ENCODE data around the gene ABCB1.
A peak's percentile ranks its signal among the peaks of the same experiment; 100 is the strongest.

ABCB1 gene

DNA sequence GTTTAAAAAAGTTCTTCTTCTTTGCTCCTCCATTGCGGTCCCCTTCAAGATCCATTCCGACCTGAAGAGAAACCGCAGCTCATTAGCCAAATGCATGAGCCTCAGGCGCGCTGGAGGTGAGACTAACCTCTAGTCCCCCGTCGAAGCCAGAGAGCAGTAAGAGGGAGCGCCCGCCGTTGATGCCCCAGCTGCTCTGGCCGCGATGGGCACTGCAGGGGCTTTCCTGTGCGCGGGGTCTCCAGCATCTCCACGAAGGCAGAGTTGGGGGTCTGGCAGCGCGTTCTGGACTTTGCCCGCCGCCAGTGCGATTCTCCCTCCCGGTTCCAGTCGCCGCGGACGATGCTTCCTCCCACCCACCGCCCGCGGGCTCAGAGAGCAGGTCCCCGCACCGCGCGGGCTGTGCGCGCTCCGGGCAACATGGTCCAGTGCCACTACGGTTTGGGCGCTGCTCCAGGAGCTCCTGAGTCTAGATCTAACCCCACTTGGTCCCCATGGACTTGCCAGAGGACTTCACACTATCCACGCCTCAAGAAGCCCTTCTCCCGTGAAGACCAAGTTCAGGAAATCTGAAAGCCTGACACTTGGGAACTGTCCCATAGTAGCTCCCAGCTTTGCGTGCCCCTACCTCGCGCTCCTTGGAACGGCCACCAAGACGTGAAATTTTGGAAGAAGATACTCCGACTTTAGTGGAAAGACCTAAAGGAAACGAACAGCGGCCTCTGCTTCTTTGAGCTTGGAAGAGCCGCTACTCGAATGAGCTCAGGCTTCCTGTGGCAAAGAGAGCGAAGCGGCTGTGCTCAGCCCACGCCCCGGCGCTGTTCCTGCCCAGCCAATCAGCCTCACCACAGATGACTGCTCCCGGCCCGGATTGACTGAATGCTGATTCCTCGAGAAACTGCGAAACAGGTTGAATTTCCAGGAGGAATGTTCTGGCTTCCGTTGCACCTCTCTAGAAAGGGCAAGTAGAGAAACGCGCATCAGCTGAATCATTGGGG lies at the start of gene ABCB1:
TSS of gene ABCB1 (minus strand) at position 755 of the 995 bp plus-strand sequence. CDS start at position 55, 700 bp downstream.
- DNase-seq = no peak

DNA sequence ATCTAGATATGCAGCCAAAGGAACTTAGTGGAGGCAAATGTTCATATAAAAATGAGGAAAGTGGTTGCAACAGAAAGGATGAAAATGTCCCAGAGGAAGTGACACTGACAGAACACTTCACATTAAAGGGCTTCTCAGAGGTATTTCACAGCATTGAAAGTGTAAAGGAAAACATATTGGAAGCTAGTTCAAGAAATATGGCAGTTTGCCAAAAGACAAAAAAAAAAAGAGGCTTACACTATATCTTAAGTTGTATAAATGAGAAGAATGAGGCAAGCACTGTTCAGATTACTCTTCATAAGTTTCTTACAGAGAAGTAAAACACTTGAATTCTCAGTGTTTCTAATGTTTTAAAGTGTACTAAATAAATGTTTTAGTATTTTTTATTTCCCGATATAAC lies 47.6 kb upstream of the ABCB1 start:
- peak in 1 of 2 experiments; percentile 1 for DNase-seq

DNA sequence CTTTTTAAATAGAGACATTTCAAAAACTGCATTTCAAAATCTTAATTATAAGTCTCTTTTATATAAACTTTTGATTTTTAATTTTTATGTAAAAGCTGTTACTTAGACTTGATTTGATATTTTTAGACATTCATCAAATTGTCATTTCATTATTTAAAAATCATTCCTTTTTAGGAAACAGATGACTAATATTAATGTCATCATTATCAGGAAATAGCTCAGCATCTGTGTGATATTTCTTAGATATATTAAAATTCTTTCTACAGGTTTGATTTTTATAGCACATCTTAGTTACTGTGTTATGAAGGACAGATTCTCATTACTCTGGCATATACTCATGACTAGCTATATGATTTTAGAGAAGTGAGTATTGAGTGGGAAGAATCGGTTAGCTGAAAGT lies 44.8 kb upstream of the ABCB1 start:
- DNase-seq = no peak

DNA sequence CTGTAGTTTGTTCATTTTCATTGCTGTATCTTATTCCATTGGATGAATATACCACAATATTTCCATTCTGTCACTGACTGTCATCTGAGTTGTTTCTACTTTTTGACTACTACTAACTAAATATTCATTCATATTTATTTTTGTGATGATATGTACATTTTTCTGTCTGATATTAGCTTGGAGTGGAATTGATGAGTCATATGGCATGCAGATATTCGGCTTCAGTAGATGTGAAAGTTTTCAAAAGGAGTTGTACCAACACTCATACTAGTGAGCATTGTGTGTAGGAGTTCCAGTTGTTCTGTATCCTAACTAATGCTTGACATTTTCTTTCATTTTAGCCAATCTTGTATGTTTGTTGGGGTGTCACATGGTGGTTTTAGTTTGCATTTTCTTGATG lies 35.2 kb upstream of the ABCB1 start:
- no peak for DNase-seq

DNA sequence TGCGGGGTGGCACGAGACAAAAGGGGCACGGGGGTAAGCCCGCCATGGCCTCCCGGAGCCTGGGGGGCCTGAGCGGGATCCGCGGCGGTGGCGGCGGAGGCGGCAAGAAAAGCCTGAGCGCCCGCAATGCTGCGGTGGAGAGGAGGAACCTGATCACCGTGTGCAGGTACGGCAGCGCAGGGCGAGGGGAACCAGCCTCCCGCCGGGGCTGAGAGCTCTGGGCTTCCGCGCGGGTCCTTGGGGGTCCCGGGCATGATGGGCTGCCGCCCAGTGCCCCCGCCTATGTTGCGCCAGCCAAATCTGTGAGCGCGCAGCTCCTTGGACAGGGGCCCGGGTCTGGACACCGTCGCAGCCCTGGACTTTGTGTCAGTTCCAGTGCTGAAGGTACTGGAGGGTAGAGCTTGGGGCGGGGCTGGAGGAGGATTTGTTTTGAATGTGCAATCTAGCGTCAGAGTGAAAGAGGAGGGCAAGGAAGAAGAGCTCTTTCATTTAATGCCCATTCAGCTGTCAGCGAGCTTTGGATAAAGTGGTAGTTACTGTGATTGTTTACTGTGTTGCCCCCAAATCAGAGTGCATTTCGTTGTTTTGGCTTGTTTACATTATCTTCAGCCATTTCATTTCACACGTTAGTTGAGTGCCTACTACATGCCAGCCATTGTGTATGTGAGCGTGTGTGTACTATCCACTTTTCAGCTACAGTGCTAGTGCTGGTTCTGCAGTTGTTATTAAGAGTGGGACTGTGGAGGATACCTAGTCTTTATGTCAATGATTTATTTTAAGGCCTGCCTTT lies 28.3 kb upstream of the ABCB1 start:
- DNase-seq = no peak

DNA sequence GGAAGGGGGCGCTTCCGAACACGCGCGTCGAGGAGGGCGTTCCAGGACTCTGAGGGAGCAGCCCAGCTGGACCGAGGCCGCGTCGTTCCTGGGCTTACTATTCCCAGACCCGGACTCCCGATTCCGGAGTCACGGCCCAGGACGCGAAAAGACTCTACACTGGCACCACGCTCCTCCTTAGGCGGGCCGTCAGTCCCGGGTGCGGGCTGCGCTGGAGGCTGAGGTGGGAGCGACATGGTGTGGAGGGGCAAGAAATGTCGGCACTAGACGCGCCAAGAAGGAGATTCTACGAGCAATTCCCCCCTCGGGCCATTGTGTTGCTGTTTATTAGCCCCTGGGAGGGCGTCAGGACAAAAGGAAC lies 26.9 kb upstream of the ABCB1 start:
- DNase-seq = no peak

DNA sequence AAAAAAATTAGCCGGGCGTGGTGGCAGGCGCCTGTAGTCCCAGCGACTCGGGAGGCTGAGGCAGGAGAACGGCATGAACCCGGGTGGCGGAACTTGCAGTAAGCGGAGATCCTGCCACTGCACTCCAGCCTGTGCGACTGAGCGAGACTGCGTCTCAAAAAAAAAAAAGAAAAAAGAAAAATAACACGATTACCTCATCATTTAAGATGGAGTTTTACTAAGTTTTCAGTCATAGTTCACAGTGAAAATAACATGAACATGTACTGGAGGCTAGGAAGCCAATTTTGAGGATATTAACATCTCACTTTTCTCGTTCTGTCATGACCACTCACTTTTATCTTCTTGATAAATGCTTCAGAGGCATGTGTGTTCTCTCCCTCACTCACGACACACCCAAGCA lies 24.4 kb upstream of the ABCB1 start:
- DNase-seq = no peak

DNA sequence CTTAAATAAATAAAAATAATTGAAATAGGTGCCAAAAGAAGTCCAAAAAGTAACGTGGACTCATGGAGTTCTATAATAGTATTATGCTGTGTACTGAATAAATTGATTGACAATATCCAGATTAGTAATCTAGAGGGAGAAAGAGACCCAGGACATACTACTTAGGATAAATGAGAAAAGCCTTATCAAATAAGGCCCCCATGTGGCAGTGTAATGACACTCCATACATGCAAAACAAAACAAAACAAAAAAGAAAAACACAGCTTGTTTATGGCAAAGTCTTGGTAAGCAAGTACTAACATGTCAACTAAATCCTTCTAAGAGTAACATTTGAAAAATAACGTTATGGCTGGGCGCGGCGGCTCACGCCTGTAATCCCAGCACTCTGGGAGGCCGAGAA lies 23.9 kb upstream of the ABCB1 start:
- no peak for DNase-seq

DNA sequence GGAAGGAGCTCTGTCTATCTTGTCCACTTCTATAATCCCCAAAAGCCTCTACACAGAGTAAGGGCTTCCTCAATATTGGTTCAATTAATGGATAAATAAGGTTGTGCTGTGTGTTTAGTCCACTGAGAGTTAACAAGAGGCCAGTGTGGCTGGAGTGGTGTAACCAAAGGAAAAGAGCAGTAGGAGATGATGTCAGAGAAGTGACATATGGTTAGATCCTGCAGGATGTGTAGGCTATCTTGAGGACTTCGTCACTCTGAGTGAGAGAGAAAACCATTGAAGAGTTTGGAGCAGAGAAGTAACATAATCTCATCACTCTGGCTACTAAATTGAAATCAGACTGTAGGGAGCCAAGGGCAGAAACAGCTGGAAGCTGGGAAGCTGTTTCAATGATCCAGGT lies 14.5 kb upstream of the ABCB1 start:
- no peak for DNase-seq

DNA sequence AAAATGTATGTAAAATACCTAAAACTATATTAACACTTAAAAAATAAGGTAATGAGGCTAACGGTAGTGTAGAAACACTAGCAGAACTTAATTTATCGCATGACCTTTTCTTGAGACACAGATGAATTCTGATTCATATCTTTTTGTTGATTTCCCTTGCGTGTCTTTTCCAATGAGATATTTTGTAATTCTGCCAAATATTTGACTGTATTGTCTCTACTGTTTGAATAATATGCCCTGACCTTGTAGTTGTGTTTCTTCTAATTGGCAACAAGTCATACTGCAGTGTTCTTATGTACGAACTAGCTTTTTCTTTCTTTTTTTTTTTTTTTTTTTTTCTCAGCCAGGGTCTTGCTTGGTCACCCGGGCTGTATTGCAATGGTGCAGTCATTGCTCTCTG lies 9.2 kb upstream of the ABCB1 start:
- no peak for DNase-seq

DNA sequence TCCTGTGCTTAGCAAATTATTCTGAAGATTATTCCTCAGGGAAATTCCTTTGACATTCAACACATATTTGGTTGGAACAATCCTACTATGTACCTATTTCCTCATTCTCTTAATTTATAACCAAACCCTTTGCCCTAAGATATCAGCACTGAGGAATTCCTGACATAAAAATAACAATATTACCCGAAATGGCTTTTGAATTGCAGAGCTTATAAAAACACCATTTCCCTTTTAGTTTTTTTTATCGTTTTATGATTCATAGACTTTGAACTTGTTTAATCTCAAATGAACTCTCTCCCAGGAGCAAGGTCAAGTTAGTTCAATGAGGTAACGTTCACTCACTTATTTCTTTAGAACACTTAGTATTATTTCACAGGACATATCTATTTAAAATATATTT lies 7.7 kb upstream of the ABCB1 start:
- no peak for DNase-seq

DNA sequence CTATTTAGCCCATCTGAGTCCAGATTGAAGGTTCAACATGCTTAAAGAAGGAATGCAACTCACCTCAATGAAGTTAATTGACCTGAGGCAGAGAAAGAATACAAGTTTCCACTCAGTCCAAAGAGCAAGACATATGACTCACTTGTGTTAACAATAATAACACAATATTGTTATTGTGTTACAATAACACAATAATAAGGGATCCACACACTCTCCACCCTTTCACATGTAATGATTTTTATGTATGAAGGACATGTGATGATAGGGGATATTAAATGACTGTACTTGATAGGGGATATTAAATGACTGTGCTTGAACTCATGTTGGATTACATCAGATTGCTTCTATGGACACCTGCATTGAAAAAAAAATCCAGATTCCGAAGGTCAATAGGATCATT lies 3.6 kb upstream of the ABCB1 start:
- DNase-seq = no peak

DNA sequence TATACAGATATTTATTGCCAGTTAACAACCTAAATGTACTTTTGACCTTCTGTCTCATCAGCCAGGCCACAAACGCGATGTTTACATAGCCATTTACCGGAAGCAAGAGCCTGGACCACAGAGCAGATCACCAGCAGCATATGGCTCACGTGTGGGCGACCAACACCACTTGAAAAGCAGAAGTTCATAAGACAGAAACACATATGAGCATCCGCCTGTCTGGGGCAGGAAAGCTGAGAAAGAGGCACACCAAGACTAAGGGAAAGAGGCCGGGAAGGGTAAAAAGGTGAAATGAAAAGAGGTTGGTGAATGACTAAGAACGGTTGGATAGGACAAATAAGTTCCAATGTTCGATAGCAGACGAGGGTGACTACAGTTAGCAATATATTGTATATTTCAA lies 1.3 kb downstream of the ABCB1 start:
- no peak for DNase-seq

DNA sequence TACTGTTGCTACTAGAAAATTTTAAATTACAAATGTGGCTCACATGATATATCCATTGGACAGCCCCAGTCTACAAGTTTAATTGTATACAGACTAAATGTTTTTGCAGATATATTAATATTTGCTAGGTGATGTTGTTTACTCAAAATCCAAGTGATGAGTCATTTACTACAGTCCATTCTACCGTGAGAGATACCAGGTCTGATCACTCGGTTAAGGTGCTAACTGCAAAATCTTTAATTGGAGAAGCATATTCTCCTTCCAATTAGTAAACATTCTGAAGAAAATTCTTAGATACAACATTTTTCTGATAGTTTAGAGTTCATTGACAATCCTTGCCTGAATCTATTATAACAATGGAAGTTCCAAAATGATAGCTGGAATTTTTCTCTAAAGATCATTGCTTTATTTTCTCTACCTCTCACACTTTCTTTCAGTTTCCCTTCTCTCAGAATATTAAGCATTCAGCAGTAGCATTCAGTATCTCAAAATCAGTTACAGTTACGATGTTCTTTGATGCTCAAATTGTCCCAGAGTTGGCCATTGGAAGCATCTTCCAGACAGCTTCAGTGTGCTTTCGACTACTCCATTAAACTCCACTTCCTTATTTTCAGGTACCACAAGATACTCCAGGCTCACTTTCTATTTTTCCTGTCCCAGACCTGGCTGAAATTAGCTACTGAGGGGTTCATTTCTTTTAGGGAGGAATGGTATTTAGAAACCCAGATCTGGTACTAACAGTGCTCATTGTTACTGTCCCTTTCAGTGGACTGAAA lies 2.3 kb downstream of the ABCB1 start:
- DNase-seq = no peak

DNA sequence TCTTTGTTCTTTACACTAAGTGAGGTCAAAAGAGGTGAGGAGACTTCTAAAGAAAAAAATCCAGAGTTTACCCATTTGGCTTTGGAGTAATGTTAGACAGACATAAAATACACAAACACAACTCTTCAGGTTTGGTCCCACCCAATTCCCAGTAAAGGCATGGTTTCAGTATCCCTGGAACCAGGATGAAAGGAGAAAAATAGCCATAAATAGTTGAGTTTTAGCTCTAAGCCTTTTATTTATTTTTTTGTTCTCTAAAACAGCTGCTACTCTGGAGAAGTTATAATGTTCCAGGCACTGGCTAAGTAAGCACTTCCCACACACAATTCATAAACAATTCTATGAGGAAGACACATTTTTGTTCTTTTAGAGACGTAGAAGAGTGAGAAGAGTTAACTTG lies 4.0 kb downstream of the ABCB1 start:
- no peak for DNase-seq

DNA sequence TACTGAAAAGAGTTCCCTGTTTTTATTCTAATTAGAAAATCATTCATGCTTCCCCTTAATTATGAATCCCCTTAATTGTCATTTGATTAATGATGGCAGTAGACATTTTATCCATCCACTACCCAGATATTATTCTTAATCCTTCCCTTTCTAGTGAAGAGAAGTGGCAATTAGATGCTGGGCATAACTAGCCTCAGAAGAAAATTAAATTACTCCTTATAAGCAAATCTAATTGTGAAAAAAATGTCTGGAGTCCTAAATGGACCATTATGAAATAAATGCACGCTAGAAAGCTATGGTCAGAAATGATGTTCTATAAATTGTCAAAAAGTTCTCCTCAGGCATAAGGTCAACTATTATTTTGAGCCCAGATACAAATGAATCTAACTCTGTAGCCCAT lies 4.5 kb downstream of the ABCB1 start:
- no peak for DNase-seq

DNA sequence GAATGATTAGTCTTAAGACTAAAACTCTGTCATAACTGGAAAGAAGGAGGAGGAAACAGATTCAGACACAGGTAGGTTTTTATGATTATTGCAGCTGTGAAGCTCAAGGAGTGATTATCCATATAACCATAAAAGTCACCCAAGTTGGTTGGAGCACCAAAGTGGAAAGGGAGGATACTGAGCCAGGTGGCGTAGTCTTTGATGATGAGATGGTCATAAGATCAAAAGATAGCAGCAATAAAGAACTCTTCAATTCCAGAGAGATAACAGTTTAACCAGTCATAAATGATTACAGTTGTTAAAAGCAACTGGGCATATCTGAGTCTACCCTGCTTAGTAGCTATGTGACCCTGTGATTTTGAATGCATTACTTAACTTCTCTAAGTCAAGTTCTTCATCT lies 8.4 kb downstream of the ABCB1 start:
- DNase-seq = no peak

DNA sequence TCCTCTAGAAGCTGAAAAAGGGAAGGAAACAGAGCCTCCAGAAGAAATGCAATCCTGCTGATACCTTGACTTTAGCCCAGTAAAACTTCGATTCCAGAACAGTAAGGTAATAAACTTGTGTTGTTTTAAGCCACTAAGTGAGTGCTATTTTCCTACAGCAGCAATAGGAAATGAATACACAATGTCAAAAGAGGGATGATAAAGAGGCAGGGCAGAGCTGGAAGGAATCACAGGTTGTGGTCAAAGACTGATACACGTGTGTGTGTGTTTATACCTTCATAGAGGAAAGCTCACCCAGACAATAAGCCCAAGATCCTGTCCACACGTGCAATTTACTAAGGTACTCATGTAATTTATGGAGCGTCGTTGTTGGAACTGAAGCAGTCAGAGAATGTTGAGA lies 9.5 kb downstream of the ABCB1 start:
- DNase-seq = no peak

DNA sequence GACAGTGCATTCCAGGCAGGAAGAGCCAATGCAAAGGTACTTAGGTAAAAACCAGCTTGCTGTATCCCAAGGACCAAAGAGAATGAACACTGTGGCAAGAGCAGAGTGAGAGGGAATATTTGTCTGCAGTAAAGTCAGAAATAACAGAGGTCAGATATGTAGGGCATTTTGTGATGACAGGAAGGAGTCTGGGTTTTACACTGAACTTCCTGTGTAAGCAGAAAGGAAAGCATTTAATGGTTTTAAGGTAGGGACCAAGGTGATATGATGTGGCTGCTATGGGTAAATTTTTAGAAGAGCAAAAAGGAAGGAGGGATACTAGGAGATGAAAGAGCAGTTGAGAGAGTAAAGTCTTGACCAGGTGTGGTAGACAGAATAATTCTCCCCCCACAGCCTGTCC lies 10.1 kb downstream of the ABCB1 start:
- no peak for DNase-seq

DNA sequence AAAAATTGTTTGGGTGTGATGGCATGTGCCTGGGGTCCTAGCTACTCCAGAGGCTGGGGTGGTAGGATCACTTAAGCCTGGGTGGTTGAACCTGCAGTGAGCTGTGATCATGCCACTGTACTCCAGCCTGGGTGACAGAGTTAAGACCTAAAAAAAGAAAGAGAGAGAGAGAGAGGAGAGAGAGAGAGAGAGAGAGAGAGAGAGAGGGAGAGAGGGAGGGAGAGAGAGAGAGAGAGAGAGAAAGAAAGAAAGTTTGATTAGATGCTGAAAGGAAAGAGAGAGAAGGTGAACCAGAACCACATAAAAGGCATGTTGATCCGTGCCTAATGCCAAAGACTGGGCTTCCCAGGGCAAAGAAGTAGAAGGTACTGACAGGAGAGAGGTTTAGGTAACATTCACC lies 11.1 kb downstream of the ABCB1 start:
- no peak for DNase-seq

DNA sequence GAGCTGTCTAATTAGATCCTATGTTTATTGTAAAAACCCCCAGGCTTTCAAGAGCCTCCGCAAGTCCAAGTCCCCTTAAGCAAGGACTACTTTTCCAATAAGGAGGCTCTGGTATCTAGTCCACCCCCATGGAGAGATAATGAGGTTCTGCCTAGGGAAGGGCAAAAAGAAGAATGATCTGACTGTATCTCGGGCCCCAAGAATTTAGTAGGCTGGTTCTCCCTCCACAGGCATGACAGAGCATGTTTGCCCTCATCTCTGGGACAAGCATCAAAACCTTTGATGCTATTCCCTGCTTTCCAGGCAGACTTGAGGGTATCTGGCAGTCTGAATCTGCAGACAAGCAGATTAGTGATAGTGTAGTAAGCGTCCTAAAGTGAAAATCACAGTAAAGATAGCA lies 19.0 kb downstream of the ABCB1 start:
- no peak for DNase-seq

DNA sequence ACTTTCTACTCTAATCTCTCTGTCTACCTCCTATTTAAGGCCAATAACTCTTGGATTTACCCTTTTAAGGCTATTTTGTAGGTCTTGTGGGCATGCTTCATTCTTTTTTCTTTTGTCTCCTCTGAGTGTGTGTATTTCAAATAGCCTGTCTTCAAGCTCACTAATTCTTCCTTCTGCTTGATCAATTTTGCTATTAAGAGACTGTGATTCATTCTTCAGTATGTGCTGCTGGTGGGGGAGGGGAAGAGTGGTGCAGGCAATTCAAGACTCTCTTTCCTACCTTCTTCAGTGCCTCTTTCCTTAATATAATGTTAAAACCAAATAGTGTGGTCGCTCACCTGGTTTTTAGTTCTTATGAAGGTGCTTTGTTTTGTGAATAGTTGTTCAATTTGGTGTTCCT lies 20.0 kb downstream of the ABCB1 start:
- DNase-seq = no peak

DNA sequence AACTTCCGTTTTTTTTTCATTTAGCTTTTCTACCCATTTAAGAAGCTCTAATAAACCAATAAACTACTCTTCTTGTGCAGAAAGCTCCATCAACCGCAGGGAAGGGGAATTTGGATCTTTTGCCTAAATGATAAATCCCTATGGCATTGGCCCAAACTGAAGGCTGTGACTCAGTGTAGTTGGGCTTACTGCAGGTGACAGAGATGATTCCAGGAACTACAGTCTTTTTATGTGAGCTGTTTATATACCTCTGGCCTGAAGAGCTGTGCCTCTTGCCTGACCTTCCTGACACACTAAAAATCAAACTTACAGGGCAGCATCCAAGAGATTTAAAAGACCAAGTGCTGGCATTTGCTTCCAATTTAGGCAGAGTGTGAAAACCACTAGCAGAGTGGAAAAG lies 25.2 kb downstream of the ABCB1 start:
- no peak for DNase-seq

All from NCI-H446 (cell line).